ENCODE results near the gene CCDC174.

Gene CCDC174

GRCh38 chr3:14625443-14625842, 26.1 kb upstream of the CCDC174 start:
- no peak for DNase-seq (ENCODE audit: low read depth in 3 of 3, low spot score in 1 of 3)

- DNase-seq (ENCODE audit: low read depth in 3 of 3, low spot score in 1 of 3), result no peak
Observed at GRCh38 chr3:14627815-14628214, 23.7 kb upstream of the CCDC174 start.

- DNase-seq (ENCODE audit: low read depth in 3 of 3, low spot score in 1 of 3), result no peak
Observed at GRCh38 chr3:14628406-14628805, 23.2 kb upstream of the CCDC174 start.

GRCh38 chr3:14630404-14631100, 21.0 kb upstream of the CCDC174 start:
- DNase-seq (ENCODE audit: low read depth in 3 of 3, low spot score in 1 of 3), result no peak

GRCh38 chr3:14631101-14631497, 20.5 kb upstream of the CCDC174 start:
- DNase-seq (ENCODE audit: low read depth in 3 of 3, low spot score in 1 of 3), result no peak

- no peak for DNase-seq (ENCODE audit: low read depth in 3 of 3, low spot score in 1 of 3)
Observed at GRCh38 chr3:14631687-14632441, 19.7 kb upstream of the CCDC174 start.

- DNase-seq (ENCODE audit: low read depth in 3 of 3, low spot score in 1 of 3), result no peak
Observed at GRCh38 chr3:14632442-14632930, 19.1 kb upstream of the CCDC174 start.

- DNase-seq (ENCODE audit: low read depth in 3 of 3, low spot score in 1 of 3), result no peak
Observed at GRCh38 chr3:14633417-14633816, 18.1 kb upstream of the CCDC174 start.

GRCh38 chr3:14633819-14634424, 17.6 kb upstream of the CCDC174 start:
- peak in 2 of 3 donors; percentile 3 to 37 for DNase-seq (ENCODE audit: low read depth in 3 of 3, low spot score in 1 of 3)

- DNase-seq (ENCODE audit: low read depth in 3 of 3, low spot score in 1 of 3), result no peak
Observed at GRCh38 chr3:14634763-14635400, 16.7 kb upstream of the CCDC174 start.

GRCh38 chr3:14636496-14637087, 15.0 kb upstream of the CCDC174 start:
- no peak for DNase-seq (ENCODE audit: low read depth in 3 of 3, low spot score in 1 of 3)

GRCh38 chr3:14640157-14640562, 11.4 kb upstream of the CCDC174 start:
- DNase-seq (ENCODE audit: low read depth in 3 of 3, low spot score in 1 of 3), result no peak

- DNase-seq (ENCODE audit: low read depth in 3 of 3, low spot score in 1 of 3), result no peak
Observed at GRCh38 chr3:14640734-14641133, 10.8 kb upstream of the CCDC174 start.

- DNase-seq (ENCODE audit: low read depth in 3 of 3, low spot score in 1 of 3), result no peak
Observed at GRCh38 chr3:14641346-14641745, 10.2 kb upstream of the CCDC174 start.

GRCh38 chr3:14645453-14645852, 6.1 kb upstream of the CCDC174 start:
- no peak for DNase-seq (ENCODE audit: low read depth in 3 of 3, low spot score in 1 of 3)

GRCh38 chr3:14646131-14646573, 5.4 kb upstream of the CCDC174 start:
- no peak for DNase-seq (ENCODE audit: low read depth in 3 of 3, low spot score in 1 of 3)

GRCh38 chr3:14646589-14647413, 4.8 kb upstream of the CCDC174 start:
- no peak for DNase-seq (ENCODE audit: low read depth in 3 of 3, low spot score in 1 of 3)

GRCh38 chr3:14647976-14648955, 3.3 kb upstream of the CCDC174 start:
- DNase-seq (ENCODE audit: low read depth in 3 of 3, low spot score in 1 of 3), result no peak

- DNase-seq (ENCODE audit: low read depth in 3 of 3, low spot score in 1 of 3), result no peak
Observed at GRCh38 chr3:14649466-14649865, 2.1 kb upstream of the CCDC174 start.
